Loucy (cell line): Measurements from ENCODE around the gene AMPH.

Experiments
- H2AFZ ChIP-seq: fragments of 200-600 bp; sonication (generic); 2 replicates; pipeline ENCODE4 v1.6.0; 2016; ENCODE audit warnings: antibody characterized with exemption, mild to moderate bottlenecking, low read length, moderate library complexity
- H3F3A ChIP-seq: fragments of 200-600 bp; 2 replicates; pipeline ENCODE4 v1.6.0; 2016; ENCODE audit warnings: antibody characterized with exemption, low read depth, mild to moderate bottlenecking
- H3K27me3 ChIP-seq: fragments of 200-600 bp; sonication (generic); 2 replicates; pipeline ENCODE4 v1.6.1; 2014; ENCODE audit warnings: low read length, mild to moderate bottlenecking; ENCODE audit not compliant: insufficient read depth, poor library complexity, severe bottlenecking
- H3K36me3 ChIP-seq: fragments of 200-600 bp; sonication (generic); 2 replicates; pipeline ENCODE4 v1.6.1; 2016; ENCODE audit warnings: low read length; ENCODE audit not compliant: insufficient read depth
- H3K4me1 ChIP-seq: fragments of 200-600 bp; sonication (generic); 2 replicates; pipeline ENCODE4 v1.5.1; 2014; ENCODE audit warnings: low read length, mild to moderate bottlenecking; ENCODE audit not compliant: insufficient read depth, poor library complexity, severe bottlenecking
- H3K4me2 ChIP-seq: fragments of 200-600 bp; sonication (generic); 2 replicates; pipeline ENCODE4 v1.6.0; 2014; ENCODE audit warnings: antibody characterized with exemption, low read length, low read depth, mild to moderate bottlenecking; ENCODE audit not compliant: poor library complexity, severe bottlenecking
- H3K4me3 ChIP-seq: fragments of 200-600 bp; sonication (generic); 2 replicates; pipeline ENCODE4 v1.5.1; 2014; ENCODE audit warnings: low read length, mild to moderate bottlenecking, mixed read lengths; ENCODE audit not compliant: poor library complexity, severe bottlenecking
- H3K79me2 ChIP-seq: fragments of 200-600 bp; sonication (generic); 2 replicates; pipeline ENCODE4 v1.6.1; 2014; ENCODE audit warnings: low read length; ENCODE audit not compliant: insufficient read depth
- H3K9ac ChIP-seq: fragments of 200-600 bp; sonication (generic); 2 replicates; pipeline ENCODE4 v1.6.0; 2014; ENCODE audit warnings: mild to moderate bottlenecking, low read depth, low read length, moderate library complexity; ENCODE audit not compliant: poor library complexity, severe bottlenecking
- H3K9me2 ChIP-seq: fragments of 200-600 bp; sonication (generic); replicated peaks from 2 replicates; pipeline ENCODE4 v1.6.1; 2016; ENCODE audit warnings: low read depth, low read length, mixed read lengths
- H3K9me3 ChIP-seq: fragments of 200-600 bp; sonication (generic); 2 replicates; pipeline ENCODE4 v1.6.1; 2014; ENCODE audit warnings: mild to moderate bottlenecking, antibody characterized with exemption, low read length, low read depth; ENCODE audit not compliant: insufficient read depth
- H4K20me1 ChIP-seq: fragments of 200-600 bp; sonication (generic); 2 replicates; pipeline ENCODE4 v1.6.0; 2014; ENCODE audit warnings: antibody characterized with exemption, low read length, mild to moderate bottlenecking; ENCODE audit not compliant: insufficient read depth, poor library complexity, severe bottlenecking
- EZH2phosphoT487 ChIP-seq: fragments of 200-600 bp; IDR thresholded peaks from 2 replicates; pipeline ENCODE4 v1.6.1; 2018; ENCODE audit warnings: antibody characterized with exemption, mild to moderate bottlenecking, moderate library complexity, borderline replicate concordance
- TF ChIP-seq, protein P1 (sequence below): fragments of 200-600 bp; sonication (generic); conservative IDR thresholded peaks from 2 replicates; pipeline ENCODE4 v1.5.1; 2014; ENCODE audit warnings: mild to moderate bottlenecking, antibody characterized with exemption, low read length

AMPH gene

DNA sequence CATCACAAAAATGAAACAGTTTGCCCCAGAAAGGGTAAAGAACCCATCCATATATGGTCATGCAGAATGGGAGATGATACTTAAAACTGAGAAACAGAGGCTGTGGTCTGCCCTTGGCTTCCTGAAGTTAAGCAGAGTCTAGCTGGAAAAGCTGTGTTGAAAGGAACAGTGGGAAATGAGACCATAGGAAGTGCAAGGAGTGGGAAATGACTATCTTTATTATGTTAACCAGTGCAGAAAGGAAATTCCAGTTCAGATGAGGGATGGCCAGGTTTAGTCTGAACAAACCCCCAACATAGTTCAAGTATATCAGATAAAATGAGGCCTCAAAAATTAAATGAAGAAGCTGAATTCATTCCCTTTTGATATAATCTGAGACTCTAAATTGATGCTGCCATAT is 245.5 kb downstream of the AMPH start:
- Histone ChIP-seq H3K27me3 (no peaks in the 10 kb centered on the region), H4K20me1 (no peaks in the 10 kb centered on the region), H3K9ac (no peak overlapping the region), H3K36me3 (no peaks in the 10 kb centered on the region), H3F3A (no peaks in the 10 kb centered on the region), H3K9me2 (no peaks in the 10 kb centered on the region), H3K79me2 (no peaks in the 10 kb centered on the region), H3K4me2 (no peak overlapping the region), H3K9me3 (no peaks in the 10 kb centered on the region), H3K4me3 (no peak overlapping the region), H3K4me1 (no peaks in the 10 kb centered on the region), H2AFZ (no peak overlapping the region)
- TF ChIP-seq, protein P1, sequence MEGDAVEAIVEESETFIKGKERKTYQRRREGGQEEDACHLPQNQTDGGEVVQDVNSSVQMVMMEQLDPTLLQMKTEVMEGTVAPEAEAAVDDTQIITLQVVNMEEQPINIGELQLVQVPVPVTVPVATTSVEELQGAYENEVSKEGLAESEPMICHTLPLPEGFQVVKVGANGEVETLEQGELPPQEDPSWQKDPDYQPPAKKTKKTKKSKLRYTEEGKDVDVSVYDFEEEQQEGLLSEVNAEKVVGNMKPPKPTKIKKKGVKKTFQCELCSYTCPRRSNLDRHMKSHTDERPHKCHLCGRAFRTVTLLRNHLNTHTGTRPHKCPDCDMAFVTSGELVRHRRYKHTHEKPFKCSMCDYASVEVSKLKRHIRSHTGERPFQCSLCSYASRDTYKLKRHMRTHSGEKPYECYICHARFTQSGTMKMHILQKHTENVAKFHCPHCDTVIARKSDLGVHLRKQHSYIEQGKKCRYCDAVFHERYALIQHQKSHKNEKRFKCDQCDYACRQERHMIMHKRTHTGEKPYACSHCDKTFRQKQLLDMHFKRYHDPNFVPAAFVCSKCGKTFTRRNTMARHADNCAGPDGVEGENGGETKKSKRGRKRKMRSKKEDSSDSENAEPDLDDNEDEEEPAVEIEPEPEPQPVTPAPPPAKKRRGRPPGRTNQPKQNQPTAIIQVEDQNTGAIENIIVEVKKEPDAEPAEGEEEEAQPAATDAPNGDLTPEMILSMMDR = no peak
- no peak for TF ChIP-seq EZH2phosphoT487

DNA sequence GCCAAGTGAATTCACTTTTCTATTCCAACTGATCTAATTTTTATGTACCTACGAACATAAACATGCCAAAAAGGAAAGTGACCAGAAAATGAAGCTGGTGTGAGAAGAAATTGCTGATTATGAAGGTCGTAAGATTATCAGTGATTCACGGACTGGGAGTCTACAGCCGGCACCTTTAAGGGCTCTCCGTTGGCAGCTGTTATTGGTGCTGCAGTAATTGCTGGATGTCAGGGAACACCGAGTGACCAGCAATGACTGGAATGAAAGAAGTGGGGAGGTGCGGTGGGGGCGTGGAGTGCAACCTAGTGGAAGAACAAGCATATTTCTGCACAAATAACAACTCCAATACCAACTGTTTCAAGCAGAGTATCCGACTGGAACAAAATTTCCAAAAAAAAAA is 247.9 kb downstream of the AMPH start:
- no peaks in the 10 kb centered on the region for H3K36me3 ChIP-seq
- H3K4me1 ChIP-seq = no peaks in the 10 kb centered on the region
- no peak overlapping the region for H3K4me3 ChIP-seq
- H3K9ac ChIP-seq = no peak overlapping the region
- no peaks in the 10 kb centered on the region for H3K27me3 ChIP-seq
- H3K79me2 ChIP-seq = no peaks in the 10 kb centered on the region
- no peaks in the 10 kb centered on the region for H3K9me2 ChIP-seq
- TF ChIP-seq, protein P1 = no peak
- no peak for TF ChIP-seq EZH2phosphoT487
- H4K20me1 ChIP-seq = no peaks in the 10 kb centered on the region
- no peaks in the 10 kb centered on the region for H3F3A ChIP-seq
- H3K9me3 ChIP-seq = no peaks in the 10 kb centered on the region
- no peak overlapping the region for H2AFZ ChIP-seq
- H3K4me2 ChIP-seq = no peak overlapping the region

DNA sequence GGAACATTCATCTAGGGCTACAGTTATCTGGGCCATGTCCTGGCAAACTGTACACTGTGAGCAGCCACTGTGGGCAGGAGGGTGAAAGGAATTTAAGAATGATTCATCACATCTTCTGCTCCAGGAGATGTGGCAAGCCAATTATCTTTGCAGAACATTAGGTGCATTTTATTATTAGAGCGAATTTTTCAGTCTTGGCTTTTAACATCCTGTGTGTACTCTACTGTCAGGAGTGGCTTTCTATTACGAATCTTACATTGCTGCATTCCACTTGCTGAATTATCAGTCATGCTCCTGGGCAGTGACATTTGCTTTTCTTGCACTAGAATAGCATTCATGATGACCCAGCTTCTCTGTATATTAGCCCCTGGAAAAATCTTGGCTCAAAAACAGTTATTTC is 248.5 kb downstream of the AMPH start:
- no peak overlapping the region for H3K4me2 ChIP-seq
- no peaks in the 10 kb centered on the region for H3K9me3 ChIP-seq
- no peaks in the 10 kb centered on the region for H3K9me2 ChIP-seq
- no peaks in the 10 kb centered on the region for H3K4me1 ChIP-seq
- no peak for TF ChIP-seq EZH2phosphoT487
- TF ChIP-seq, protein P1 = no peak
- H2AFZ ChIP-seq = no peak overlapping the region
- no peaks in the 10 kb centered on the region for H3F3A ChIP-seq
- no peaks in the 10 kb centered on the region for H3K36me3 ChIP-seq
- H4K20me1 ChIP-seq = no peaks in the 10 kb centered on the region
- H3K4me3 ChIP-seq = no peak overlapping the region
- no peak overlapping the region for H3K9ac ChIP-seq
- no peaks in the 10 kb centered on the region for H3K27me3 ChIP-seq
- H3K79me2 ChIP-seq = no peaks in the 10 kb centered on the region
